ENCODE measurements around the gene PROSER3. TPM values are rescaled to one million over a fixed set of nuclear protein-coding genes. Genes with fewer than 3 reads are reported as not detected.

Gene PROSER3
- total RNA-seq, 1 donor = 5.8 TPM

DNA sequence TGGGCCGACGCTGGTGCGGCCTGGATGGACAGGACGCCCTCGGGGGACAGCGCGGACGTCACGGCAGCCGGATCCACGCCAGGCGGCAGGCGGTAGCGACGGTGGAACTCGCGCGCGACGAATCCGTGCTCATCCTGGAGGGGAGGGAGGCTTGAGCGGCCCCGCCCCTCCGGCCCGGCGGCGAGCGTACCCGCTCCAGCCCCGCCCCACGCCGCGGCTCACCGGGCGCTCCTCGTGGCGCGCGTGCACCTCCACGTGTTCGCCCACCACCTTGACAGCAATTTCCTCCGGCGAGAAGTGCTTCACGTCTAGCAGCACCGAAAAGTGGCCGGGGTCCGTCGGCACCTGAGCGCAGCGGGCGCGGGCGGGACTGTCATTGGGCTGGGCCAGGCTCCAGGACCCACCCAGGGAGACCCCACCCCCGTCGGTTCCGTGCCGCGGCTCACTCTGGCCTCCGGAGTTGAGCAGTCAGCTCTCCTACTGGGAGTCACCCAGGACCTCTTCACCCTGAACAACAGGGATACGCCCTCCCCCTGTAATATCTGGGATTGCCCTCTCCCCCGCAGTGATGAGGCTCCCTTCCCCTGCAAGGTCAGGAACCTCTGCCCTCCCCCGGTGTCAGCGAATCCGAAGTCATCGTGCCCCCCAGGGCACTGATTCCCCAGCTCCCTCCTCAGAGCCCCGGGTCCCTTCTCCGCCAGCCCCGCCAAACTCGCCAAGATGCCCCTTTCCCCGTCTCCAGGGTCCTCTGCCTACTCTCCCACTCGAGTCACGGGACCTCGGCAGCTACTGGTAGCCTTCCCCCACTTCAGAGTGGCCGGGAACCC lies 2.2 kb upstream of the PROSER3 start:
- H3K9me3 ChIP-seq (ENCODE audit: low read depth, low read length) = no peaks in the 10 kb centered on the region
- peak overlapping the region; percentile 64 for H3K4me2 ChIP-seq (ENCODE audit: insufficient read depth, low read length)

DNA sequence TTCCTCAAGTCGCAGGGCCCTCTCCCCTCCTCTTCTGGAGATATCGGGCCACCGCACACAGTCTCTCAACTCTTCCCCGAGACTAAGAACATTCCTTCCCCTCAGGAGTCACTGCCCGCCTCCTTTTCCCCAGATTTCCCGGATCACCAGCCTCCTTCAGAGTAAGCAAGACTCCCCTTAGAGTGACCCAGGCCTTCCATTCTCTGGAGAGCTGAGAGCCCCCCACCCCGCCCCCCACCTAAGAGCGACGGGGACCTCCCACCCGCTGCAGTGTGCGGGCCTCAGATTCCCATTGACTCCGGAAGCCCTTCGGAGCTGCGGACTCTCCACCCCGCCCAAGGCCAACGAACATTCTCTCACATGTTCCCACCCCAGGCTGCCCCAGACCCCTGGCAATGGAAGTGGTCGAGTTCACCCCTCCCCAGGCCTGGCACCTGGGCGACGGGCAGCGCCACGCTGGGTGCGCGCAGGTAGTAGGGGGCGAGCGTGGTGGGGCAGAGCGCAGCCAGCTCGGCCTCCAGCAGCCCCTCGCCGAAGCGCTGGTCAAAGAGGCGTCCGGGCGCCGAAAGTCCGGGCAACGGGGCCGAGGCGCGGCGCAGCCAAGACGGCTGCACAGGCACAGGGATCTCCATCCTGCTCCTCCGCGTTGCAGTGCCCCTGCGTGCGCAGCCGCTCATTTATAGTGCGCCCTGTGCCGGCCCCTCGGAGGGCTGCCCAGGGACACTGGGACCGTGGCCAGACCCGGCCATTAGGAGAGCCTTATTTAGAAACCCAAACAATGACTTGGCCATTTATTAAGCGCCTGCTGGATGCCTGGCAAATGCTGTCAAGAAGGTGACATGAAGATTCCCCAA lies 1.4 kb upstream of the PROSER3 start, which contains the start of gene HSPB6:
HSPB6 (minus strand) TSS at position 653 of the 854 bp plus-strand sequence; CDS start at position 632, 21 bp downstream.
- Histone ChIP-seq H4K20me1 (ENCODE audit: insufficient read depth, low read length) (peaks cover 10% of the 10 kb centered on the region), H3K27ac (ENCODE audit: low read depth, low read length) (peak within 1 kb of the TSS; percentile 84), H3K9me3 (ENCODE audit: low read depth, low read length) (no peaks in the 10 kb centered on the region), H3K4me2 (ENCODE audit: insufficient read depth, low read length) (peak within 1 kb of the TSS; percentile 64), H3K36me3 (ENCODE audit: insufficient read depth, low read length) (peaks cover 37% of the 10 kb centered on the region), H3K4me3 (ENCODE audit: insufficient read depth, low read length) (peak within 1 kb of the TSS; percentile 76), H3K79me2 (ENCODE audit: insufficient read depth, low read length) (peaks cover 26% of the 10 kb centered on the region), H2AFZ (ENCODE audit: low read length) (peak within 1 kb of the TSS; percentile 63), H3K4me1 (ENCODE audit: insufficient read depth, low read length) (peaks cover 32% of the 10 kb centered on the region), H3K27me3 (ENCODE audit: insufficient read depth, low read length) (no peaks in the 10 kb centered on the region)
- no peak for TF ChIP-seq CTCF (IDR thresholded peaks at IDR 0.05; ENCODE audit: extremely low read depth, low read depth, low read length)
- peak; percentile 93 for DNase-seq (ENCODE audit: insufficient read length, low spot score, missing footprints)

More for the DNA sequence above, 2.2 kb upstream of the PROSER3 start:
- no peak for TF ChIP-seq CTCF (IDR thresholded peaks at IDR 0.05; ENCODE audit: extremely low read depth, low read depth, low read length)
- DNase-seq (ENCODE audit: insufficient read length, low spot score, missing footprints) = peak; percentile 91
- peak overlapping the region; percentile 84 for H3K27ac ChIP-seq (ENCODE audit: low read depth, low read length)
- H4K20me1 ChIP-seq (ENCODE audit: insufficient read depth, low read length) = peaks cover 10% of the 10 kb centered on the region
- peaks cover 28% of the 10 kb centered on the region for H3K4me1 ChIP-seq (ENCODE audit: insufficient read depth, low read length)
- H2AFZ ChIP-seq (ENCODE audit: low read length) = peak overlapping the region; percentile 51
- H3K79me2 ChIP-seq (ENCODE audit: insufficient read depth, low read length) = peaks cover 24% of the 10 kb centered on the region
- peaks cover 34% of the 10 kb centered on the region for H3K36me3 ChIP-seq (ENCODE audit: insufficient read depth, low read length)
- peak overlapping the region; percentile 76 for H3K4me3 ChIP-seq (ENCODE audit: insufficient read depth, low read length)
- no peaks in the 10 kb centered on the region for H3K27me3 ChIP-seq (ENCODE audit: insufficient read depth, low read length)

GRCh38 chr19:35757231-35757748 lies 686 bp upstream of the PROSER3 start:
- no peak for TF ChIP-seq CTCF (IDR thresholded peaks at IDR 0.05; ENCODE audit: extremely low read depth, low read depth, low read length)

More at GRCh38 chr19:35757231-35757748, 686 bp upstream of the PROSER3 start:
- peaks cover 26% of the 10 kb centered on the region for H3K79me2 ChIP-seq (ENCODE audit: insufficient read depth, low read length)
- peak overlapping the region; percentile 76 for H3K4me3 ChIP-seq (ENCODE audit: insufficient read depth, low read length)
- H4K20me1 ChIP-seq (ENCODE audit: insufficient read depth, low read length) = peaks cover 10% of the 10 kb centered on the region
- no peaks in the 10 kb centered on the region for H3K27me3 ChIP-seq (ENCODE audit: insufficient read depth, low read length)
- peaks cover 37% of the 10 kb centered on the region for H3K36me3 ChIP-seq (ENCODE audit: insufficient read depth, low read length)
- H3K9me3 ChIP-seq (ENCODE audit: low read depth, low read length) = no peaks in the 10 kb centered on the region
- H3K27ac ChIP-seq (ENCODE audit: low read depth, low read length) = peak overlapping the region; percentile 84
- peak overlapping the region; percentile 64 for H3K4me2 ChIP-seq (ENCODE audit: insufficient read depth, low read length)
- H2AFZ ChIP-seq (ENCODE audit: low read length) = peak overlapping the region; percentile 63
- DNase-seq (ENCODE audit: insufficient read length, low spot score, missing footprints) = peak; percentile 97
- H3K4me1 ChIP-seq (ENCODE audit: insufficient read depth, low read length) = peaks cover 32% of the 10 kb centered on the region

All from osteoblast (primary cell).